Activated naive CD8-positive, alpha-beta T cell (primary cell): Measurements from ENCODE around the gene FAM120AOS.

ENCODE experiments used
- H3K27ac Mint-ChIP-seq: one replicate; pipeline ENCODE4 v1.8.0; 2021; ENCODE audit warnings: mixed read lengths
- H3K27me3 Mint-ChIP-seq: one replicate; pipeline ENCODE4 v1.8.0; 2021; ENCODE audit warnings: mixed read lengths
- H3K36me3 Mint-ChIP-seq: one replicate; pipeline ENCODE4 v1.8.0; 2021; ENCODE audit warnings: mixed read lengths
- H3K4me1 Mint-ChIP-seq: one replicate; pipeline ENCODE4 v1.8.0; 2021; ENCODE audit warnings: low read depth, mixed read lengths
- H3K4me3 Mint-ChIP-seq: one replicate; pipeline ENCODE4 v1.8.0; 2021; ENCODE audit warnings: mild to moderate bottlenecking, mixed read lengths
- H3K9me3 Mint-ChIP-seq: one replicate; pipeline ENCODE4 v1.8.0; 2021; ENCODE audit warnings: low read depth, mixed read lengths

Gene FAM120AOS

DNA sequence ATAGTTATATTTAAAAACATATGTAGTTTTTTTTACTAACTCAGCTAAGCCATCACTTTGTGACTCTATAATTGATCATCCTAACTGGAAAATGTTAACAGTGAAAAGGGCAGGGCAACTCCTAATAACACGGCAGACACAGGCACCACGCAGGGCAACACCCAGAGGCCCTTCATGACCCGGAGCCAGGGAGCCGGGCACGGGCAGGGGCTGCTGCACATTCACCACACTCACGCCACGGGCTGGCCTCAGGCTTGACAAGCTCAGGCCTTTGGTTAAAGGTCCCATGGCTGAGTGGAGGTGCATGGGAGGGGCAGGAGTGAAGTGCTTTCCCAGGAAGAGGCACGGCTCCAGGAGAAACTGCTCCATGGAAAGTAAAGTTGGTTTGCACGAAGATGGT lies 54.9 kb downstream of the FAM120AOS start:
- H3K27me3 Mint-ChIP-seq, result no peaks in the 10 kb centered on the region
- H3K4me1 Mint-ChIP-seq, result no peaks in the 10 kb centered on the region
- H3K27ac Mint-ChIP-seq, result no peak overlapping the region
- no peaks in the 10 kb centered on the region for H3K9me3 Mint-ChIP-seq
- H3K36me3 Mint-ChIP-seq, result no peaks in the 10 kb centered on the region
- H3K4me3 Mint-ChIP-seq, result no peak overlapping the region

GRCh38 chr9:93397661-93398373 lies 55.6 kb downstream of the FAM120AOS start:
- H3K27ac Mint-ChIP-seq, result no peak overlapping the region
- H3K36me3 Mint-ChIP-seq, result no peaks in the 10 kb centered on the region
- no peak overlapping the region for H3K4me3 Mint-ChIP-seq
- H3K4me1 Mint-ChIP-seq, result no peaks in the 10 kb centered on the region
- no peaks in the 10 kb centered on the region for H3K27me3 Mint-ChIP-seq
- no peaks in the 10 kb centered on the region for H3K9me3 Mint-ChIP-seq
